ENCODE data around the gene STT3A. TPM values are rescaled to one million over a fixed set of nuclear protein-coding genes. Genes with fewer than 3 reads are reported as not detected.

STT3A gene
- total RNA-seq = 171 and 207 TPM in 2 replicates

GRCh38 chr11:125592305-125593113 is at the start of gene STT3A:
Gene STT3A (plus strand): TSS chr11:125592852. CDS start chr11:125595916, 3,064 bp downstream.

DNA sequence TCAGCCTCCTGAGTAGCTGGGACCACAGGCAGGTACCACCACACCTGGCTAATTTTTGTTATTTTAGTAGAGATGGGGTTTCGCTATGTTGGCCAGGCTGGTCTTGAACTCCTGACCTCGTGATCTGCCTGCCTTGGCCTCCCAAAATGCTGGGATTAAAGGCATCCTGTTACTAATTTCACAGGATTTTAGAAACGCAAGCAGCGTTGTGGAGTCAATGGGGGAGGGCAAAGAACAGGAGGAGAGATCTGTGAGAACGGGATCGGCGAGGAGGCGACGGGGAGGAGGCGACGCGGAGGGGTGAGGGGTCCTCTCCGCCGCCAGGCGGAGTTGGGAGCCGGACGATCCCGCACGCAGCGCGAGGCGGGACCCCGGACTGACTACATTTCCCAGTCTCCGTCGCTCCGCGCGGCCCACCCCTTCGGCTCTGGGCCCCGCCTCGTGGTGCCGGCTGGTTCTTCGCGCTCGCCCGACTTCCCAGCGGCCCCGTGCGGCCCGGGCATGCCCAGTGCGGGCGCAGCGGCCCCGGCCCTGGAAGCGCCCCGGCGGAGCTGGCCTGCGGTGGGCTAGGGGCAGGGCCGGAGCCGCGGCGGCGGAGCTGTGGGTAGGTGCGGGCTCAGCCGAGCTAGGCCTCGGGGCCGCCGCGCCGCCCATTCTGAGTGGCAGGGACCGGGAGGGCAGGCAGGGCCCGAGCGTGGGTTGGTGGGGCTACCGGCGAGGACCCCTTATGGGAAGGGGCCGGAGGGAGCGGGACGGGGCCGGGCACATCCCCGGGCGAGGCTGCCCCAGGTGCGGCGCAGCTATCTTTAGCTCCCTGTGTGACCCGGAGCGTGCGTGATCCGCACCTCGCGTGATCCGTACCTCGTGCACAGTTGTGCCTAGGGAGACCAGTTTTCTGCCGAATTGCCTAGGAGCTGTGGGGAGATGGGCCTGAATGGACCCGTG is 23.4 kb upstream of the STT3A start, which contains the start of gene EI24:
EI24 (plus strand) TSS at position 508 of the 945 bp plus-strand sequence. CDS start 3,051 bp downstream, outside the sequence.

DNA sequence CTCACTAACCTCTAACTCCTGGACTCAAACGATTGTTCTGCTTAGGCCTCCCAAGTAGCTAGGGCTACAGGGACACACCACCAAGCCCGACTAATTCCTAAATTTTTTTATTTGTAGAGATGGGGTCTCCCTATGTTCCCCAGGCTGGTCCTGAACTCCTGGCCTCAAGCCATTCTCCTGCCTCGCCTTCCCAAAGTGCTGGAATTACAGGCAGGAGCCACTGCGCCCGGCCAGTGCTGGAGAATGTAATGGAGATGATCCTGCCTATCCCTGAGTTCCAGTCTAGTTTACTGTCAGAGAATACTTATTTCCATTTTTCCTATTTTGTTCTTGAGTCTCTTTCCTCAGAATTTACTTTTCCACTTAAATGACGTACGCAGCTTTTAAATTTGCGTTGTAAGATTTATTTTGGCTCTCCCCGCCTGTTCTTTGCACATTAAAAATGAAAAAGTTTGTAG is 32.1 kb downstream of the STT3A start, which contains the start of gene CHEK1:
CHEK1 (plus strand) TSS at position 408 of the 458 bp plus-strand sequence. CDS start 1,606 bp downstream, outside the sequence.

Other genes starting within 250 kb of the STT3A start
- 30.3 and 34.8 TPM in 2 replicates for gene FEZ1, start 96.6 kb upstream of the STT3A start, total RNA-seq
- 96.1 and 122 TPM in 2 replicates for gene EI24, start 23.4 kb upstream of the STT3A start, total RNA-seq
- 9.1 and 11.1 TPM in 2 replicates for gene CHEK1, start 32.3 kb downstream of the STT3A start, total RNA-seq
- gene ACRV1, start 88.0 kb downstream of the STT3A start, total RNA-seq = not detected in 2 replicates
- gene PATE1, start 153.4 kb downstream of the STT3A start, total RNA-seq = not detected in 2 replicates
- 0.22 TPM in 1 of 2 replicates, not detected in the other for gene PATE2, start 186.0 kb downstream of the STT3A start, total RNA-seq
- not detected in 2 replicates for gene PATE3, start 195.3 kb downstream of the STT3A start, total RNA-seq
- not detected in 2 replicates for gene PATE4, start 240.5 kb downstream of the STT3A start, total RNA-seq